HG03520 (cell line): ENCODE data around the gene ASIC2.
"Not testable (repeated sequence)": the region's sequence is repeated elsewhere in the genome, so short reads cannot be mapped to it uniquely, and the experiment has no call there.

Experiments
- ATAC-seq: cut with Tn5 transposase; IDR thresholded peaks from one replicate; pipeline ENCODE4 v1.9.1; 2021; ENCODE audit warnings: mild to moderate bottlenecking, moderate library complexity; ENCODE audit not compliant: unreplicated experiment

ASIC2 gene

DNA sequence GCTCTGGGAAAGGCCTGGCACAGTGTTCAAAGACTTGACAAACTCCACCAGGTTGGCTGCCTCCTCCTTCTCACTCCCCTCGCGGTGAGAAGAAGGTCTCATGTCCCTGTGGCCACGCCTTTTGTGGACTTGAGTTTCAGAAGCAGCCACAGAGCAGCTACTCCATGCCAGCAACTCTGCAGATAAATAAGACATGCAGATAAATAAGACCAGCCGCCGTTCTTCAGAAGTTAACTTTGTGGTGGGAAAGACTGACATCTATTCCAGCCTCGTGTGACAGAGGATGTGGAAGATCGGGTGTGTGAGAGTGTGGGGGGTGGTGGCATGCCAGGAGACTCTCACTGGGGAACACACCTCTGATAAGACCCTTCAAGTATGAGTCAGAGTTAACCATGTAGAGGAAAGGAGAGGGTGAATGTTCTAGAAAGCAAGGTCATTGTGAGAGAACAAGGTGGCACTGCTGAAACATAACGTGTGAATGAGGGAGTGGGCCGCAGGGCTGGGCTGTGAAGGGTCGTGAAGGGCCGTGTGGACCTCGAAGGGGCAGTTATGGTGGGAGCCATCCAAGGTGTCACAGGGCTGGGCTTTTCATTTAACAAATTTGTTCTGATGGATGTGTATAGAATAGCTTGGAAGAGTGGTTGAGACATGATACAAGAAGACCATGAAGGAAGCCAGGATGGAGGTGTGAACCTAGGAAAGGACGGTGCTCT, 300.6 kb downstream of the ASIC2 start:
- no peak for ATAC-seq

DNA sequence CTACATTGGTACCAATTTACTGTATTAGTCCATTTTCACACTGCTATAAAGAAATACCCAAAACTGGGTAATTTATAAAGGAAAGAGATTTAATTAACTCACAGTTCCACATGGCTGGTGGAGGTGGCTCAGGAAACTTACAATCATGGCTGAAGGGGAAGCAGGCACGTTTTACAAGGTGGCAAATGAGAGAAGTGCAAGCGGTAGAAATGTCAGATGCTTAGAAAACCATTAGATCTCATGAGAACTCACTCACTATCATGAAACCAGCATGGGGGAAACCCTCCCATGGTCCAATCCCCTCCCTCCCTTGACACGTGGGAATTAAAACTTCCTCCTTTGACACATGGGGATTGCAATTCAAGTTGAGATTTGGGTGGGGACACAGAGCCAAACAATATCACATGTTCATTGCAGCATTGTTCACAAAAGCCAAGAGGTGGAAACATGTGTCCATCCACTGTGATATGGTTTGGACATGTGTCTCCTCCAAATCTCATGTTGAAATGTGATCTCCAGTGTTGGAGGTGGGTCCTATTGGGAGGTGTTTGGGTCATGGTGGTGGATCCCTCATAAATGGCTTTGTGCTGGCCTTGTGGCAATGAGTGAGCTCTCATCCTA, 304.5 kb downstream of the ASIC2 start:
- ATAC-seq, result no peak

DNA sequence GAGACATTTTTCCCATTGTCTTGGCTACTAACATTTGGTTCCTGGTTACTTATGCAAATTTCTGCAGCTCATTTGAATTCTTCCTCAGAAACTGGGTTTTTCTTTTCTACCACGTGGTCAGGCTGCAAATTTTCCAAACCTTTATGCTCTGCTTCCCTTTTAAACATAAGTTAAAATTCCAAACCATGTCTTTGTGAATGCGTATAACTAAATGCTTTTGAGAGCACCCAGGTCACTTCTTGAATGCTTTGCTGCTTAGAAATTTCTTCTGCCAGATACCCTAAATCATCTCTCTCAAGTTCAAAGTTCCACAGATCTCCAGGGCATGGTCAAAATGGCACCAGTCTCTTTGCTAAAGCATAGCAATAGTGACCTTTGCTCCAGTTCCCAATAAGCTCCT, 305.2 kb downstream of the ASIC2 start:
- ATAC-seq, result not testable (repeated sequence)

DNA sequence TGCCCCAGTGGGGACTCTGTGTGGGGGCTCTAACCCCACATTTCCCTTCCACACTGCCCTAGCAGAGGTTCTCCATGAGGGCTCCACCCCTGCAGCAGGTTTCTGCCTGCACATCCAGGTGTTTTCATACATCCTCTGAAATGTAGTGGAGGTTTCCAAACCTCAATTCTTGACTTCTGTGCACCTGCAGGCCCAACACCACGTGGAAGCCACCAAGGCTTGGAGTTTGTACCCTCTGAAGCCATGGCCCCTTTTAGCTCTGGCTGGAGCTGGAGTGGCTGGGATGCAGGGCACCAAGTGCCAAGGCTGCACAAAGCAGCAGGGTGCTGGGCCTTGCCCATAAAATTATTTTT, 305.7 kb downstream of the ASIC2 start:
- ATAC-seq, result not testable (repeated sequence)

DNA sequence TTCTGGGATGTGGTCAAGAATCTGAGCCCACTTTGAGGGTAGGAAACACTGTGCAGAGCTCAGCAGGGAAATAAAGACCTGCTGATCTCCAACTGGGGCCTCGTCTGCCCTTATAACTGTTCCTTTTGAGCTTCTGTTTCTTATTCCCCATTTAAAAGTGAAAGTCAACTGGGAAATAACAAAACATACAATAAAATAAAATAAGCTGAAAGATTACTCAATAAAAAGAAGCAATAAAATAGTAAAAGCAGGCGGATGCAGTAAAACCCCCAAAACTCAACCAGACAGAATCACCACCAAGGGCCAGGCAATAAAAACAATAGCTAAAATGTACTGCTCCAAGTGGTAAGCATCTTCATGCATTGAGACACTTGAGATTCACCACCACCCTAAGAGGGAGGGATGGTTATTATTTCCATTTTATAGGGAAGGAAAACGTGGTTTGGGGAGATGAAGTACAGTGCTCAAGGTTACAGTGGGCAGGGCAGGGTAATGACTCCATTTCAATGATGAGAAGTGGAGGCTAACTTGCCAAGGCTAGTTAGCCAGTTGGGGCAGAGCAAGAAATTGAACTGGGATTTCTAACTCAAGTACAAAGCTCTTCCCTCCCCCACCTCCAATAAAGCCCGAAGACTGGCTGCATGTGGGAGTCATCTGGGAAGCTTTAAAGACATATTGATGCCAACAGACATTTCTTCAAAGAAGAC, 307.9 kb downstream of the ASIC2 start:
- ATAC-seq, result no peak

DNA sequence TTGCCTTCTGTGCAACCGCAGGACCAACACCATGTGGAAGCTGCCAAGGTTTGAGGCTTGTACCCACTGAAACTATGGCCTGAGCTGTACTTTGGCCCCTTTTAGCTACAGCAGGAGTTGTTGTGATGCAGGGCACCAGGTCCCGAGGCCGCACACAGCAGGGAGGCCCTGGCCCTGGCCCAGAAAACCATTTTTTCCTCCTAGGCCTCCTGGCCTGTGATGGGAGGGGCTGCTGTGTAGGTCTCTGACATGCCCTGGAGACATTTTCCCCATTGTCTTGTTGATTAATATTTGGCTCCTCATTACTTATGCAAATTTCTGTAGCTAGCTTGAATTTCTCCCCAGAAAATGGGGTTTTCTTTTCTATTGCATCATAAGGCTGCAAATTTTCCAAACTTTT, 311.5 kb downstream of the ASIC2 start:
- ATAC-seq, result not testable (repeated sequence)

DNA sequence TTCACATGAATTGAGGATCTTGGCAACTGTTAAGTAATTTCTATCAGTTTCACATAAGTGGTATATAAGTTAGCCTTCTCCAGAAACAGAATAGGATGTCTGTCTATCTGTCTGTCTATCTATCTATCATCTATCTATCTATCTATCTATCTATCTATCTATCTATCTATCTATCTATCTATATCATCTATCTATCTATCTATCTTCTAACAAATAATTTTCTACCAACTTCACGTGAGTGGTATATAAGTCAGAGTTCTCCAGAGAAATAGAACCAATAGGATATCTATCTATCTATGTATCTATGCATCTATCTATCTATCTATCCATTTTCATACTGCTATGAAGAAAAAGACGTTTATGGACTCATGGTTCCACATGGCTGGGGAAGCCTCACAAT, 312.9 kb downstream of the ASIC2 start:
- ATAC-seq, result no peak

DNA sequence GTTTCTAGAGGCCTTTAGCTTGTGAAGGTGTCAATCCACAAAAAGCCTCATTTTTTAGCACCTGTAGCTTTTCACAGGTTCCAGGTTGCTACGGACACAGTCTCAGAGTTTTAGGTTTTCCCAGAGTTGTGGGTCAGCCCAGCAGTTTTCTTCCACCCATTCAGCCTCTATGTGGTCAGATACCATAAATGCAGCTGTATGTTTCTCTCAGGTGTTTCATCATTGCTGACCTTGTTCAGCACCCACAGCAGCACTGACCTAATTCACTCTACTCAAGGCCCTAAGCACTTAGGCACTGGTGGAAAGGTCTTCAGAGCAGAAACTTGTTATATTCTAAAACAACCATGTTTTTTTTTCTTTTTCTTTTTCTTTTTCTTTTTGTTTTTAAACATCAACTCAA, 316.5 kb downstream of the ASIC2 start:
- no peak for ATAC-seq

DNA sequence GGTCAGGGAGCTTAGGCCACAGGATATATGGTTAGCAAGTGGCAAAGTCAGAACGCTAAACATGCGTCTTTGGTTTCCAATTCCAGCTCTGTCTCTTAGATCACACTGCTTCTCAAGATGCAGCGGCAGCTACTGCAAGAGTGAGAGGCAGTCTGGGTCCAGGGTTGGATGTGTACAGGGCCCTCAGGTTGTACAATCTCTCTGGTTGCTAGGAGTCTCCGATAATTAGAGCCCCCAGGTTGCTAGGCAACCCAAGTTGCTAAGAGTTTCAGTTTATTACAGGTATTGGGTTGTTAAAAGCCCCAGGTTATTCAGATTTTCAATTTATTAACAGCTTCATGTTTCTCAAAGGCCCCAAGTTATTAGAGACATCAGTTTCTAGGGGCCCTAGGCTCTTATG, 317.0 kb downstream of the ASIC2 start:
- ATAC-seq, result no peak

DNA sequence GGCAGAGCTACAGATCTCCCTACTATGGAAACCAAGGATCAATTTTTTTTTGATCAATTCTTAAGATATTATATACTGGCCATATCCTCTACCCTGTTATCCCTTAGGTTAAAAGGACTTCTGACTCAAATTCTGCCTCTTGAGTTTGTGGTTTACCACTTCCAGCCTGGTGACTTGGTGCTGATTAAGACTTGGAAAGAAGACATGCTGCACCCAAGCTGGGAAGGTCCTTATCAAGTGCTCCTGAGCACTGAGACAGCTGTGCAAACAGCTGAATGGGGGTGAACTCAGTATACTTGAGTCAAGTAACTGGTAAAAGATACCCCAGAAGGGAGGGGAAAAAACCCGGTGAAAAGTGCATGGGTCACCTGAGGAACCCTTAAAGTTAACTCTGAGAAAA, 321.9 kb downstream of the ASIC2 start:
- no peak for ATAC-seq

DNA sequence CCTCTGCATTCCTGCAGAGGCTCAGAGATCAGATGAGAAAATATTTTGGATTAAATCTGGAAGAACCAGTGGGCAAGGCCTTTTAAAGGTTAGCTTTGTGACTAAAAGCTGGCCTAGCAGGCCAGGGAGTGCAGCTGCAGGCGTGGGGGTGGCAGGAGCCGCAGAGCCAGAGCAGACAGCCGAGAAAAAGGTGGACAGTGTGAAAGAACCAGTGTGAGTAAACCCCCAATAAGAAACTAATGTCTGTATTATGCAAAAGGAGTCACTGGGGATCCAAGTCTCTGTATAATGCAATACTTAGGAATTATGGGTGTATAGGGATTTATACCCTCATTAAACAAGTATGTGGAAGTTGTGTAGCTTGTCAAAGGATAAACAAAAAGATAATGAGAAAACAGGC, 322.8 kb downstream of the ASIC2 start:
- ATAC-seq, result no peak

DNA sequence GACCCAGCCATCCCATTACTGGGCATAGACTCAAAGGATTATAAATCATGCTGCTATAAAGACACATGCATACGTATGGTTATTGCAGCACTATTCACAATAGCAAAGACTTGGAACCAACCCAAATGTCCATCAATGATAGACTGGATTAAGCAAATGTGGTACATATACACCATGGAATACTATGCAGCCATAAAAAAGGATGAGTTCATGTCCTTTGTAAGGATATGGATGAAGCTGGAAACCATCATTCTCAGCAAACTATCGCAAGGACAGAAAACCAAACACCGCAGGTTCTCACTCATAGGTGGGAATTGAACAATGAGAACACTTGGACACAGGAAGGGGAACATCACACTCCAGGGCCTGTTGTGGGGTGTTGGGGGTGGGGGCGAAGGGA, 323.9 kb downstream of the ASIC2 start:
- ATAC-seq, result not testable (repeated sequence)

DNA sequence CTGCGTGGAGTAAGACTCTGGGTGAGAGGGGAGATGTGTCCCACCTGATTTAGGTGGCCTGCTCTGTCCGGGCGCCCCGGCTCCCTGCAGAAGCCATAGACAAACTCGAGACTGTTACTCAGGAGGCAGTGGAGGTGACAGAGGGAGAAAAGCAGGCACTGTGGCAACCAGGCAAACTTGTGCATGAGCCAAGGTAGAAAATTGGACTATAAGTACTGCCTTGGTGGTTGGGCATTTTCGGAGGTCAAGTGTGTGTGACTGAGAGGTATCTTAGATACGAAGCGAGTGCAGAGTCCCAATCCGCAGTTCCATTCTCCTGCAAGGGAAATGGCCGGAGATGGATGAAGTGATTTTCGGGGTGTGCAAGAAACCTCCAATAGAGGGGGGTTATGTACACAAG, 328.6 kb downstream of the ASIC2 start:
- no peak for ATAC-seq
